GM12878 (cell line): ENCODE data around the gene MAP3K1.

Experiments
- CTCF ChIP-seq, 3 experiments: IDR thresholded peaks in 2 of 3; conservative IDR thresholded peaks in 1 of 3; 2 replicates each; pipeline ENCODE4 v1.5.1; 2011; ENCODE audit warnings: low read depth in 3 of 3, low read length in 3 of 3, mild to moderate bottlenecking in 3 of 3, control low read depth in 2 of 3, moderate library complexity in 2 of 3, inconsistent platforms in 1 of 3, mixed read lengths in 1 of 3; ENCODE audit not compliant: control insufficient read depth in 2 of 3, insufficient read depth in 1 of 3; ENCODE audit errors: extremely low read depth in 1 of 3
- EGR1 ChIP-seq, 2 experiments: IDR thresholded peaks; 1 replicate in 1 of 2; 2 replicates in 1 of 2; pipeline ENCODE4 v1.6.1; 2011 to 2012; ENCODE audit warnings: low read depth in 2 of 2, low read length in 2 of 2, borderline replicate concordance in 1 of 2, mild to moderate bottlenecking in 1 of 2, moderate library complexity in 1 of 2
- GABPA ChIP-seq: IDR thresholded peaks from 2 replicates; pipeline ENCODE4 v1.6.1; 2014; ENCODE audit warnings: antibody characterized with exemption, low read depth, mild to moderate bottlenecking, inconsistent platforms
- JUNB ChIP-seq: IDR thresholded peaks from 2 replicates; pipeline ENCODE4 v1.6.1; 2016; ENCODE audit warnings: antibody characterized with exemption, mild to moderate bottlenecking
- JUND ChIP-seq: IDR thresholded peaks from 2 replicates; pipeline ENCODE4 v1.6.1; 2012; ENCODE audit warnings: low read depth, mild to moderate bottlenecking, low read length, improper control_type of control experiment, moderate library complexity
- KDM1A ChIP-seq: fragments of 200-600 bp; sonication (generic); IDR thresholded peaks from 2 replicates; pipeline ENCODE4 v1.6.1; 2016; ENCODE audit warnings: borderline replicate concordance
- MTA2 ChIP-seq: fragments of 450-650 bp; IDR thresholded peaks from 2 replicates; pipeline ENCODE4 v1.6.1; 2016; ENCODE audit warnings: low read depth, mild to moderate bottlenecking, moderate library complexity
- PKNOX1 ChIP-seq: fragments of 450-650 bp; IDR thresholded peaks from 2 replicates; pipeline ENCODE4 v1.6.1; 2016; ENCODE audit warnings: mild to moderate bottlenecking
- SIN3A ChIP-seq: IDR thresholded peaks from 2 replicates; pipeline ENCODE4 v1.6.1; 2012; ENCODE audit warnings: low read depth, low read length, improper control_type of control experiment
- YY1 ChIP-seq: IDR thresholded peaks from 2 replicates; pipeline ENCODE4 v1.6.1; 2011; ENCODE audit warnings: low read depth, mild to moderate bottlenecking, low read length

GRCh38 chr5:56837381-56837780, 22.0 kb downstream of the MAP3K1 start:
- TF ChIP-seq PKNOX1, result no peak
- TF ChIP-seq YY1, result no peak
- no peak for TF ChIP-seq GABPA
- no peak for TF ChIP-seq JUNB
- no peak for TF ChIP-seq JUND
- TF ChIP-seq MTA2, result no peak
- no peak for TF ChIP-seq SIN3A
- TF ChIP-seq CTCF (IDR thresholded peaks at IDR 0.05 in 2 of 3, conservative IDR thresholded peaks at IDR 0.05 in 1 of 3; ENCODE audit: control insufficient read depth in 2 of 3, extremely low read depth in 1 of 3, insufficient read depth in 1 of 3, low read depth in 3 of 3, low read length in 3 of 3), result no peak
- TF ChIP-seq KDM1A, result no peak
- TF ChIP-seq EGR1 (IDR thresholded peaks at IDR 0.05; ENCODE audit: borderline replicate concordance in 1 of 2, low read depth in 2 of 2, low read length in 2 of 2), result no peak
